HepG2 (cell line): ENCODE data around the gene JSRP1. TPM values are rescaled to one million over a fixed set of nuclear protein-coding genes. Genes with fewer than 3 reads are reported as not detected.

ENCODE experiments used
- GZF1 ChIP-seq: sonication (generic); formaldehyde crosslinking; IDR thresholded peaks from 2 replicates; pipeline ENCODE4 v1.5.1; 2020; ENCODE audit warnings: mild to moderate bottlenecking, missing genetic modification reagents
- PHF21A ChIP-seq: sonication (generic); formaldehyde crosslinking; IDR thresholded peaks from 2 replicates; pipeline ENCODE4 v1.5.0; 2020; ENCODE audit warnings: mild to moderate bottlenecking, missing genetic modification reagents
- POLR2G ChIP-seq: fragments of 200-400 bp; formaldehyde crosslinking; IDR thresholded peaks from 2 replicates; pipeline ENCODE4 v1.6.1; 2018; ENCODE audit warnings: mild to moderate bottlenecking, low read depth, low read length, moderate library complexity
- RFX1 ChIP-seq: fragments of 450-650 bp; IDR thresholded peaks from 2 replicates; pipeline ENCODE4 v1.6.1; 2017
- TBX2 ChIP-seq: sonication (generic); formaldehyde crosslinking; IDR thresholded peaks from 2 replicates; pipeline ENCODE4 v1.5.0; 2020; ENCODE audit warnings: missing genetic modification reagents, mild to moderate bottlenecking, borderline replicate concordance
- ZNF207 ChIP-seq: fragments of 450-650 bp; IDR thresholded peaks from 2 replicates; pipeline ENCODE4 v1.6.1; 2016; ENCODE audit warnings: antibody characterized with exemption, borderline replicate concordance
- ZNF720 ChIP-seq: sonication (generic); formaldehyde crosslinking; IDR thresholded peaks from 2 replicates; pipeline ENCODE4 v1.4.0; 2020; ENCODE audit warnings: missing genetic modification reagents
- ZSCAN20 ChIP-seq: sonication (generic); formaldehyde crosslinking; IDR thresholded peaks from 2 replicates; pipeline ENCODE4 v1.4.0; 2020; ENCODE audit warnings: missing genetic modification reagents, mild to moderate bottlenecking, borderline replicate concordance
- polyA plus RNA-seq, 8 experiments: library from polyadenylated mRNA; depleted of rRNA in 3 of 8; stranded (reverse) in 7 of 8; unstranded in 1 of 8; fragments of >200 nt; fragmentation: Illumina TruSeq in 4 of 8; extraction: Trizol in 4 of 8; gene quantifications; 2 replicates each; pipeline versions ENCODE4 v1.2.1 to v1.2.3, GENCODE V29; 2011 to 2016; ENCODE audit warnings: low read depth in 4 of 8, missing spikeins in 1 of 8, mixed read lengths in 1 of 8; ENCODE audit not compliant: insufficient read depth in 1 of 8
- total RNA-seq, 5 experiments: library from RNA; depleted of rRNA; stranded (reverse); fragments of >200 nt; fragmentation: Illumina TruSeq; extraction: Trizol; gene quantifications; 2 replicates each; pipeline ENCODE4 v1.2.3, GENCODE V29; 2016; ENCODE audit warnings: low read depth in 1 of 5
- TF ChIP-seq, protein P1 (sequence below), 2 experiments: fragments of 450-650 bp in 1 of 2; sonication (generic) in 1 of 2; formaldehyde crosslinking in 1 of 2; IDR thresholded peaks; 2 replicates each; pipeline versions ENCODE4 v1.6.1 to v1.8.0; 2016 to 2022; ENCODE audit warnings: antibody characterized with exemption in 1 of 2, mild to moderate bottlenecking in 1 of 2, missing genetic modification reagents in 1 of 2
- TF ChIP-seq, protein P2 (sequence below): sonication (generic); formaldehyde crosslinking; IDR thresholded peaks from 2 replicates; pipeline ENCODE4 v1.4.0; 2020; ENCODE audit warnings: mild to moderate bottlenecking, missing genetic modification reagents
- TF ChIP-seq, protein P3 (sequence below): sonication (generic); formaldehyde crosslinking; IDR thresholded peaks from 2 replicates; pipeline ENCODE4 v1.4.0; 2020; ENCODE audit warnings: missing genetic modification reagents, borderline replicate concordance
- TF ChIP-seq, protein P4 (sequence below): conservative IDR thresholded peaks from 2 replicates; pipeline ENCODE4 v1.6.1; 2018; ENCODE audit warnings: missing genetic modification reagents
- TF ChIP-seq, protein P5 (sequence below): sonication (generic); formaldehyde crosslinking; IDR thresholded peaks from 2 replicates; pipeline ENCODE4 v1.5.0; 2020; ENCODE audit warnings: missing genetic modification reagents
- TF ChIP-seq, protein P6 (sequence below): sonication (generic); formaldehyde crosslinking; IDR thresholded peaks from 2 replicates; pipeline ENCODE4 v1.4.0; 2020; ENCODE audit warnings: mild to moderate bottlenecking, missing genetic modification reagents

The JSRP1 gene
- total and polyA plus RNA-seq, 2 of the 13 experiments (the other 11 are each of a cell fraction or from before 2014, with no cell fraction given): 0.16 to 0.38 TPM

DNA sequence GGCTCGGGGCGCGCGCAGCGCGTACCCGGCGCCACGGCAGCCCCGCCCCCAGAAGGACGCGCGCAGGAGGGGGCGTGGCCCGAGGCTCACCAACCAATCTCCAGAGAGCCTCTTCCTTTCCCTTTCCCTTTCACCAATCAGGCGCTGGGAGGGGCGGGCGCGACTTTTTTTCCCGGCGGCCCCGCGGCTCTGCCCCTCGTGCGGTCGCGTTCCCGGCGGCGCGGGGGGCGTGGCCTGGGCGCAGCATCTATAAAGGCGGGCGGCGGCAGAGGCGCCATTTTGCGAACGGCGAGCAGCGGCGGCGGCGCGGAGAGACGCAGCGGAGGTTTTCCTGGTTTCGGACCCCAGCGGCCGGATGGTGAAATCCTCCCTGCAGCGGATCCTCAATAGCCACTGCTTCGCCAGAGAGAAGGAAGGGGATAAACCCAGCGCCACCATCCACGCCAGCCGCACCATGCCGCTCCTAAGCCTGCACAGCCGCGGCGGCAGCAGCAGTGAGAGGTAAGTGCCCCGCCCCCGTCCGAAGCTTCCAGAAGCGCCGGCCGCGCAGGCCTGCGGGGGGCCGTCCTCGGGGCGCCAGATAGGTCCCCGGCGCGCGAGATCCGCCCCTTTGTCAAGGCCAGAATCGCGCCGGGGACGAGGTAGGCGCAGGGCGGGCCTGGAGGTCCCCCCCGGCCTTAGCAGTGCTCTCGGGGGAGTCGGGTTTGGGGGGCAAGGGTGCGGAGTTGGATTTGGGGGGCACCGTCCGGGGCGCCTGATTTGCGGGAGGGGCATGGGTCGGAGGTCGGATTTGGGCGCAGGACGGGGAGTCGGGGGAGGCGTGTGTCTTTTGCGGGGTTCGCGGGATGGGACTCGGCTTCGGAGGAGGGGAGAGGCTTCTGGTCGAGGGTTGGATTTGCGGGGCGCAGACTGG lies 13.3 kb upstream of the JSRP1 start (continued):
- TF ChIP-seq, protein P1, sequence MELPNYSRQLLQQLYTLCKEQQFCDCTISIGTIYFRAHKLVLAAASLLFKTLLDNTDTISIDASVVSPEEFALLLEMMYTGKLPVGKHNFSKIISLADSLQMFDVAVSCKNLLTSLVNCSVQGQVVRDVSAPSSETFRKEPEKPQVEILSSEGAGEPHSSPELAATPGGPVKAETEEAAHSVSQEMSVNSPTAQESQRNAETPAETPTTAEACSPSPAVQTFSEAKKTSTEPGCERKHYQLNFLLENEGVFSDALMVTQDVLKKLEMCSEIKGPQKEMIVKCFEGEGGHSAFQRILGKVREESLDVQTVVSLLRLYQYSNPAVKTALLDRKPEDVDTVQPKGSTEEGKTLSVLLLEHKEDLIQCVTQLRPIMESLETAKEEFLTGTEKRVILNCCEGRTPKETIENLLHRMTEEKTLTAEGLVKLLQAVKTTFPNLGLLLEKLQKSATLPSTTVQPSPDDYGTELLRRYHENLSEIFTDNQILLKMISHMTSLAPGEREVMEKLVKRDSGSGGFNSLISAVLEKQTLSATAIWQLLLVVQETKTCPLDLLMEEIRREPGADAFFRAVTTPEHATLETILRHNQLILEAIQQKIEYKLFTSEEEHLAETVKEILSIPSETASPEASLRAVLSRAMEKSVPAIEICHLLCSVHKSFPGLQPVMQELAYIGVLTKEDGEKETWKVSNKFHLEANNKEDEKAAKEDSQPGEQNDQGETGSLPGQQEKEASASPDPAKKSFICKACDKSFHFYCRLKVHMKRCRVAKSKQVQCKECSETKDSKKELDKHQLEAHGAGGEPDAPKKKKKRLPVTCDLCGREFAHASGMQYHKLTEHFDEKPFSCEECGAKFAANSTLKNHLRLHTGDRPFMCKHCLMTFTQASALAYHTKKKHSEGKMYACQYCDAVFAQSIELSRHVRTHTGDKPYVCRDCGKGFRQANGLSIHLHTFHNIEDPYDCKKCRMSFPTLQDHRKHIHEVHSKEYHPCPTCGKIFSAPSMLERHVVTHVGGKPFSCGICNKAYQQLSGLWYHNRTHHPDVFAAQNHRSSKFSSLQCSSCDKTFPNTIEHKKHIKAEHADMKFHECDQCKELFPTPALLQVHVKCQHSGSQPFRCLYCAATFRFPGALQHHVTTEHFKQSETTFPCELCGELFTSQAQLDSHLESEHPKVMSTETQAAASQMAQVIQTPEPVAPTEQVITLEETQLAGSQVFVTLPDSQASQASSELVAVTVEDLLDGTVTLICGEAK (IDR thresholded peaks at IDR 0.05): no peak
- TF ChIP-seq, protein P1 (CRISPR knock-in tag; IDR thresholded peaks at IDR 0.05): peak; percentile 55; the same call in 1 of the 2 replicates
- peak; percentile 72; the same call in 1 of the 2 replicates for TF ChIP-seq TBX2 (CRISPR knock-in tag)
- TF ChIP-seq, protein P2, sequence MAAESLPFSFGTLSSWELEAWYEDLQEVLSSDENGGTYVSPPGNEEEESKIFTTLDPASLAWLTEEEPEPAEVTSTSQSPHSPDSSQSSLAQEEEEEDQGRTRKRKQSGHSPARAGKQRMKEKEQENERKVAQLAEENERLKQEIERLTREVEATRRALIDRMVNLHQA (CRISPR knock-in tag): no peak
- TF ChIP-seq, protein P3, sequence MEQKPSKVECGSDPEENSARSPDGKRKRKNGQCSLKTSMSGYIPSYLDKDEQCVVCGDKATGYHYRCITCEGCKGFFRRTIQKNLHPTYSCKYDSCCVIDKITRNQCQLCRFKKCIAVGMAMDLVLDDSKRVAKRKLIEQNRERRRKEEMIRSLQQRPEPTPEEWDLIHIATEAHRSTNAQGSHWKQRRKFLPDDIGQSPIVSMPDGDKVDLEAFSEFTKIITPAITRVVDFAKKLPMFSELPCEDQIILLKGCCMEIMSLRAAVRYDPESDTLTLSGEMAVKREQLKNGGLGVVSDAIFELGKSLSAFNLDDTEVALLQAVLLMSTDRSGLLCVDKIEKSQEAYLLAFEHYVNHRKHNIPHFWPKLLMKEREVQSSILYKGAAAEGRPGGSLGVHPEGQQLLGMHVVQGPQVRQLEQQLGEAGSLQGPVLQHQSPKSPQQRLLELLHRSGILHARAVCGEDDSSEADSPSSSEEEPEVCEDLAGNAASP: peak; percentile 85
- TF ChIP-seq POLR2G: peak; percentile 100
- no peak for TF ChIP-seq ZNF207
- TF ChIP-seq ZSCAN20 (CRISPR knock-in tag): no peak
- TF ChIP-seq, protein P4, sequence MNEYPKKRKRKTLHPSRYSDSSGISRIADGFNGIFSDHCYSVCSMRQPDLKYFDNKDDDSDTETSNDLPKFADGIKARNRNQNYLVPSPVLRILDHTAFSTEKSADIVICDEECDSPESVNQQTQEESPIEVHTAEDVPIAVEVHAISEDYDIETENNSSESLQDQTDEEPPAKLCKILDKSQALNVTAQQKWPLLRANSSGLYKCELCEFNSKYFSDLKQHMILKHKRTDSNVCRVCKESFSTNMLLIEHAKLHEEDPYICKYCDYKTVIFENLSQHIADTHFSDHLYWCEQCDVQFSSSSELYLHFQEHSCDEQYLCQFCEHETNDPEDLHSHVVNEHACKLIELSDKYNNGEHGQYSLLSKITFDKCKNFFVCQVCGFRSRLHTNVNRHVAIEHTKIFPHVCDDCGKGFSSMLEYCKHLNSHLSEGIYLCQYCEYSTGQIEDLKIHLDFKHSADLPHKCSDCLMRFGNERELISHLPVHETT (CRISPR knock-in tag): 0 out of 2 replicates have a peak, but pooled peaks have one; percentile 47
- TF ChIP-seq RFX1: no peak
- TF ChIP-seq, protein P5, sequence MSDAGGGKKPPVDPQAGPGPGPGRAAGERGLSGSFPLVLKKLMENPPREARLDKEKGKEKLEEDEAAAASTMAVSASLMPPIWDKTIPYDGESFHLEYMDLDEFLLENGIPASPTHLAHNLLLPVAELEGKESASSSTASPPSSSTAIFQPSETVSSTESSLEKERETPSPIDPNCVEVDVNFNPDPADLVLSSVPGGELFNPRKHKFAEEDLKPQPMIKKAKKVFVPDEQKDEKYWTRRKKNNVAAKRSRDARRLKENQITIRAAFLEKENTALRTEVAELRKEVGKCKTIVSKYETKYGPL (CRISPR knock-in tag): no peak
- TF ChIP-seq, protein P6, sequence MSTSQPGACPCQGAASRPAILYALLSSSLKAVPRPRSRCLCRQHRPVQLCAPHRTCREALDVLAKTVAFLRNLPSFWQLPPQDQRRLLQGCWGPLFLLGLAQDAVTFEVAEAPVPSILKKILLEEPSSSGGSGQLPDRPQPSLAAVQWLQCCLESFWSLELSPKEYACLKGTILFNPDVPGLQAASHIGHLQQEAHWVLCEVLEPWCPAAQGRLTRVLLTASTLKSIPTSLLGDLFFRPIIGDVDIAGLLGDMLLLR: no peak
- TF ChIP-seq ZNF720 (CRISPR knock-in tag): no peak
- peak; percentile 61; the same call in 1 of the 2 replicates for TF ChIP-seq GZF1 (CRISPR knock-in tag)
- TF ChIP-seq PHF21A: no peak
